GM19025 (cell line): ENCODE data around the gene AUTS2.

Experiments
- ATAC-seq: cut with Tn5 transposase; IDR thresholded peaks from one replicate; pipeline ENCODE4 v1.9.1; 2021; ENCODE audit warnings: mild to moderate bottlenecking, low read depth, moderate library complexity; ENCODE audit not compliant: unreplicated experiment

Gene AUTS2

GRCh38 chr7:69808391-69808790, 210.1 kb downstream of the AUTS2 start:
- ATAC-seq, result no peak

- no peak for ATAC-seq
Observed at GRCh38 chr7:69811476-69812308, 213.4 kb downstream of the AUTS2 start.

- no peak for ATAC-seq
Observed at GRCh38 chr7:69812756-69813155, 214.5 kb downstream of the AUTS2 start.

GRCh38 chr7:69813637-69814240, 215.5 kb downstream of the AUTS2 start:
- ATAC-seq, result no peak

GRCh38 chr7:69814421-69814962, 216.2 kb downstream of the AUTS2 start:
- no peak for ATAC-seq

- no peak for ATAC-seq
Observed at GRCh38 chr7:69816501-69816900, 218.2 kb downstream of the AUTS2 start.

GRCh38 chr7:69817121-69817520, 218.8 kb downstream of the AUTS2 start:
- no peak for ATAC-seq

- no peak for ATAC-seq
Observed at GRCh38 chr7:69817841-69818635, 219.8 kb downstream of the AUTS2 start.

GRCh38 chr7:69818636-69819332, 220.5 kb downstream of the AUTS2 start:
- no peak for ATAC-seq

- no peak for ATAC-seq
Observed at GRCh38 chr7:69819333-69819705, 221.0 kb downstream of the AUTS2 start.

GRCh38 chr7:69820479-69821192, 222.4 kb downstream of the AUTS2 start:
- ATAC-seq, result no peak

GRCh38 chr7:69822386-69822785, 224.1 kb downstream of the AUTS2 start:
- no peak for ATAC-seq

- no peak for ATAC-seq
Observed at GRCh38 chr7:69823151-69823744, 225.0 kb downstream of the AUTS2 start.

GRCh38 chr7:69825113-69825972, 227.1 kb downstream of the AUTS2 start:
- ATAC-seq, result no peak

GRCh38 chr7:69826283-69826682, 228.0 kb downstream of the AUTS2 start:
- ATAC-seq, result no peak

- no peak for ATAC-seq
Observed at GRCh38 chr7:69827140-69827539, 228.9 kb downstream of the AUTS2 start.

- ATAC-seq, result no peak
Observed at GRCh38 chr7:69827558-69827957, 229.3 kb downstream of the AUTS2 start.

- ATAC-seq, result no peak
Observed at GRCh38 chr7:69832356-69832755, 234.1 kb downstream of the AUTS2 start.

- ATAC-seq, result no peak
Observed at GRCh38 chr7:69833964-69834363, 235.7 kb downstream of the AUTS2 start.
